ENCODE measurements around the gene FIGNL2.

Gene FIGNL2

GRCh38 chr12:51838036-51838435, 10.5 kb downstream of the FIGNL2 start:
- CTCF ChIA-PET: interaction anchor here (1.2 kb wide), 1 partner anchor 103 kb away, joined by 3 read pairs; no protein-coding TSS in a partner anchor
- POLR2A ChIA-PET: no interaction called here
- no peak for TF ChIP-seq CTCF (IDR thresholded peaks at IDR 0.05; ENCODE audit: control extremely low read depth, extremely low read depth, low read depth, missing control alignments)
- no peak for DNase-seq (ENCODE audit: extremely low spot score)

GRCh38 chr12:51837286-51837685, 11.2 kb downstream of the FIGNL2 start:
- no peak for TF ChIP-seq CTCF (IDR thresholded peaks at IDR 0.05; ENCODE audit: control extremely low read depth, extremely low read depth, low read depth, missing control alignments)
- CTCF ChIA-PET: interaction anchor here (1.6 kb wide), 1 partner anchor 20 kb away, joined by 3 read pairs; no protein-coding TSS in a partner anchor
- POLR2A ChIA-PET: no interaction called here
- no peak for DNase-seq (ENCODE audit: extremely low spot score)

GRCh38 chr12:51836827-51837173, 11.7 kb downstream of the FIGNL2 start:
- TF ChIP-seq CTCF (IDR thresholded peaks at IDR 0.05; ENCODE audit: control extremely low read depth, extremely low read depth, low read depth, missing control alignments): no peak
- DNase-seq (ENCODE audit: extremely low spot score): no peak
- POLR2A ChIA-PET: no interaction called here
- CTCF ChIA-PET: interaction anchor here (1.6 kb wide), 1 partner anchor 19 kb away, joined by 3 read pairs; no protein-coding TSS in a partner anchor

- TF ChIP-seq CTCF (IDR thresholded peaks at IDR 0.05; ENCODE audit: control extremely low read depth, extremely low read depth, low read depth, missing control alignments): no peak
- CTCF ChIA-PET: interaction anchor here (1.6 kb wide), 1 partner anchor 19 kb away, joined by 3 read pairs; no protein-coding TSS in a partner anchor
- no peak for DNase-seq (ENCODE audit: extremely low spot score)
Observed at GRCh38 chr12:51836041-51836826, 12.3 kb downstream of the FIGNL2 start.

GRCh38 chr12:51834411-51834810, 14.1 kb downstream of the FIGNL2 start:
- POLR2A ChIA-PET: no interaction called here
- no peak for DNase-seq (ENCODE audit: extremely low spot score)
- CTCF ChIA-PET: interaction anchor here (0.6 kb wide), 1 partner anchor 88 kb away, joined by 3 read pairs; no protein-coding TSS in a partner anchor
- no peak for TF ChIP-seq CTCF (IDR thresholded peaks at IDR 0.05; ENCODE audit: control extremely low read depth, extremely low read depth, low read depth, missing control alignments)

More at GRCh38 chr12:51836041-51836826, 12.3 kb downstream of the FIGNL2 start:
- POLR2A ChIA-PET: no interaction called here

GRCh38 chr12:51833448-51834227, 14.9 kb downstream of the FIGNL2 start:
- POLR2A ChIA-PET: no interaction called here
- TF ChIP-seq CTCF (IDR thresholded peaks at IDR 0.05; ENCODE audit: control extremely low read depth, extremely low read depth, low read depth, missing control alignments): no peak
- CTCF ChIA-PET: no interaction called here
- DNase-seq (ENCODE audit: extremely low spot score): no peak
